Stimulated activated CD8-positive, alpha-beta memory T cell treated with anti-CD3 and anti-CD28 coated beads, Interleukin-4, amount 100 ng/mL, for 4 hours (primary cell): ENCODE data around the gene CHST1.

Source experiments
- DNase-seq, 2 donors: peaks; one replicate each; pipeline ENCODE4 v3.0.0-alpha.2; 2020; ENCODE audit warnings: low read depth in 2 of 2, low spot score in 1 of 2

The CHST1 gene

GRCh38 chr11:45665206-45665932, at the start of gene CHST1:
Gene CHST1 (minus strand): TSS chr11:45665622. CDS start chr11:45650923, 14,699 bp downstream.
- DNase-seq: no peak

GRCh38 chr11:45713573-45713972, 48.2 kb upstream of the CHST1 start:
- DNase-seq: no peak

- no peak for DNase-seq
Measured at GRCh38 chr11:45710561-45710960, 45.1 kb upstream of the CHST1 start.

GRCh38 chr11:45708887-45709663, 43.7 kb upstream of the CHST1 start:
- no peak for DNase-seq

GRCh38 chr11:45704635-45705034, 39.2 kb upstream of the CHST1 start:
- DNase-seq: no peak

- no peak for DNase-seq
Measured at GRCh38 chr11:45704133-45704532, 38.7 kb upstream of the CHST1 start.

- DNase-seq: no peak
Measured at GRCh38 chr11:45702511-45702910, 37.1 kb upstream of the CHST1 start.

- DNase-seq: no peak
Measured at GRCh38 chr11:45698777-45699497, 33.5 kb upstream of the CHST1 start.

GRCh38 chr11:45692808-45693453, 27.5 kb upstream of the CHST1 start:
- no peak for DNase-seq

- DNase-seq: no peak
Measured at GRCh38 chr11:45688472-45689033, 23.1 kb upstream of the CHST1 start.

GRCh38 chr11:45687836-45688235, 22.4 kb upstream of the CHST1 start:
- DNase-seq: no peak

- DNase-seq: no peak
Measured at GRCh38 chr11:45685964-45686537, 20.6 kb upstream of the CHST1 start.

- DNase-seq: no peak
Measured at GRCh38 chr11:45684440-45684839, 19.0 kb upstream of the CHST1 start.

GRCh38 chr11:45683271-45684058, 18.0 kb upstream of the CHST1 start:
- DNase-seq: no peak

GRCh38 chr11:45679806-45680205, 14.4 kb upstream of the CHST1 start:
- DNase-seq: no peak

GRCh38 chr11:45678976-45679375, 13.6 kb upstream of the CHST1 start:
- no peak for DNase-seq

- no peak for DNase-seq
Measured at GRCh38 chr11:45677770-45678512, 12.5 kb upstream of the CHST1 start.

GRCh38 chr11:45676522-45677095, 11.2 kb upstream of the CHST1 start:
- DNase-seq: no peak

- no peak for DNase-seq
Measured at GRCh38 chr11:45675646-45676045, 10.2 kb upstream of the CHST1 start.
